Stimulated activated CD4-positive, alpha-beta T cell treated with anti-CD3 and anti-CD28 coated beads, TNF-alpha, amount 100 ng/mL, for 4 hours (primary cell): ENCODE results near the gene MAGEA9.
"Not testable (repeated sequence)": the region's sequence is repeated elsewhere in the genome, so short reads cannot be mapped to it uniquely, and the experiment has no call there.

ENCODE experiments used
- DNase-seq, 3 experiments: peaks; one replicate each; pipeline ENCODE4 v3.0.0-alpha.2; 2020; ENCODE audit warnings: low read depth in 3 of 3

Gene MAGEA9, protein sequence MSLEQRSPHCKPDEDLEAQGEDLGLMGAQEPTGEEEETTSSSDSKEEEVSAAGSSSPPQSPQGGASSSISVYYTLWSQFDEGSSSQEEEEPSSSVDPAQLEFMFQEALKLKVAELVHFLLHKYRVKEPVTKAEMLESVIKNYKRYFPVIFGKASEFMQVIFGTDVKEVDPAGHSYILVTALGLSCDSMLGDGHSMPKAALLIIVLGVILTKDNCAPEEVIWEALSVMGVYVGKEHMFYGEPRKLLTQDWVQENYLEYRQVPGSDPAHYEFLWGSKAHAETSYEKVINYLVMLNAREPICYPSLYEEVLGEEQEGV

DNA sequence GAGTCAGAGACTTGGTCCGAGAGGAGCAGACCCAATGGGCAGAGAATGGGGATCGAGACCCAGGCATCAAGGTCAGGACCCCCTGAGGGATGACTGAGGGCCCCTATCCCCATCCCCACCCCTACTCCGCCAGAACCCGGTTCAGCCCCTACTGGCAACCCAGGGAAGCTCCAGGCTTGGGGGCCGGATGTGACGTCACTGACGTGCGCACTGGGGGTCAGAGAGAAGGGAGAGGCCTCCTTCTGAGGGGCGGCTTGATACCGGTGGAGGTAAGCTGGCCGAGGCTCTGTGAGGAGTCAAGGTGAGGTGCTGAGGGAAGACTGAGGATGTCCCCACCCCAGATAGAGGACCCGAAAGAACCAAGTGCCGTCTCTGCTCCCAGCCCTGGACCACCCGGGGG is at the start of gene MAGEA9:
Gene MAGEA9, plus strand, starts transcription at position 204 of the 400 bp plus-strand sequence. CDS start 4,281 bp downstream, outside the sequence.
- not testable (repeated sequence) for DNase-seq

DNA sequence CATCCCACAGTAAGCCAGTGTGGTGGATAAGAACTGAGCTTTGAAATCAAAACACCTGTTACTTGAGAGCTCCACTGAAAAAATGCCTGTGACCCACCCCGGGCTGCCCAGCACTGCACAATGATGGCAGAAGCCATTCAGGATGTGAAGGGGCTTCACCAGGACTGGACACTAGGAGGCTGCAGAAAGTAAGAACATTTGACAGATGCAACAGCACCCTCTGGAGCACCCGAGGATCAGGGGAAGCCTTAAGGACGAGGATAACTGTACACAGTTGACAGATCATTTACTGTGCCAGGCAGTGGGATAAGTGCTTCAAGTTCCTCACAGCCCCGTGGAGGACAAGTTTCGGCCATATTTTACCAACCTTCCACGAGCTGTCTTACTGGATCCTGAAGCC is 39.5 kb upstream of the MAGEA9 start:
- not testable (repeated sequence) for DNase-seq

DNA sequence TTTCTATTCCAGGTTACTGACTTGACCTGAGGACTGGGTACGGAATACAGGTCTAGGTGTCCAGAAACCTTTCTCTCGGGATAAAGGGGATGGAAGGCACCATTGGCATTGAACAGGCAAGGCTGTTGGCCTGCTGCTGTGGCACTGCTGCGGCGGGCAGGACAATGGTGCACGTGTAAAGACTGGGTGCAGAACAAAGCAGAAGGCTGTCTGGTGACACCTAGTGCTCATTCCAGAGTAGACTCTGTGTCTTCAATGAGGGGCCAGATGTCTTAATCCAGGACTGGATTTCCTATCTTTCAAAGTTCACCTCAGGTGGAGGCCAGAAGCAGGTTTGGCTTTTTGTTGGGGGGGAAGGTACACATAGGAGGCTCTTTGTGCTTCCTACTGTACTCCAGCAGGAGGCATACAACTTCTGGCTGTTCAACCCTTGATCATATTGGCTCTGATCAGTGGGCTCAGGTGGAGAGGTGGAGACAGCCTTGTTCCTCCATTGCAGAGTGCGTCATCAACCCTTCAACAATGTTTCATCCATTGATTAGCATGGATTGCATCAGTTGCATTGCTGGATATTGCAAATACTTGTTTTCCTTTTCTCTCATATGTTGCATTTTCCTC is 35.2 kb upstream of the MAGEA9 start:
- not testable (repeated sequence) for DNase-seq

DNA sequence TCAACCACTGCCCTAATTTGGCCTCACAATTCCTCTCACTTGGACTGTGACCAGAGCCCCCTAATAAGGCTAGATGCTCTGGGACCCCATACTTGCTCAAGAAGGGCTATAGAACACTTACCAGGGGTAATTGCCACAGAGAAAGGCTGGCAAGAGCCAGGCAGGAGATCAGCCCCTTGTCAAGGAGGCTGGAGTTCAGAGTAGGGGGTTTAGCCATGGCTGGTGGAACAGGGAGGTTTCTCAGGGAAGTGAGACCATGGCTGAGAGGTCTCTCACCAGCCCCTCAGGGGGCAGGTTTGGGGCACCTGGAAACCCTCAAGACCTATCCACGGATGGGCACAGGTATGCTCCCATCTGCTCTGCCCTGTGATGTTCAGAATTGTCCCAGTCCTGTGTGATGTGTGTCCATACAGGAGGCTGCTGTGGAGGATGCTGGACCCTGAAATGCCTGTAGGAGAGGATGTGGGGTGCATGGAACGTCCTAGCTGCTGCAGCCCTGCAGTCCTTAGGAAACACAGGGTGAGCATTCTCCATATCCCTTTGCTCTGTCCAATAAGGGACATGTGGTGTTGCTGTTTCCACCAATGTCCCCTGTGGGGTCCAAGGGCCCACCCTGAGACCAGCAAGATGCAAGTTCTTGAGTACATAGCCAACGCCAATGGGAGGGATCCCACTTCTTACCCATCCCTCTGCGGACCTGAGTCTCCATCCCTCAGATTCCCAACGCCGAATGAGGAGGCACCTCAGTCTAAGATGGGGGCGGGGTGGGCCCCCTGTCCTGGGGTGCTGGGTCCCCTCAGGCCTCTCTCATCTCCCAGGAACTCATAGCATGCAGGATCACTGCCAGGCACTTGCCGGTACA is 24.3 kb upstream of the MAGEA9 start:
- no peak for DNase-seq

DNA sequence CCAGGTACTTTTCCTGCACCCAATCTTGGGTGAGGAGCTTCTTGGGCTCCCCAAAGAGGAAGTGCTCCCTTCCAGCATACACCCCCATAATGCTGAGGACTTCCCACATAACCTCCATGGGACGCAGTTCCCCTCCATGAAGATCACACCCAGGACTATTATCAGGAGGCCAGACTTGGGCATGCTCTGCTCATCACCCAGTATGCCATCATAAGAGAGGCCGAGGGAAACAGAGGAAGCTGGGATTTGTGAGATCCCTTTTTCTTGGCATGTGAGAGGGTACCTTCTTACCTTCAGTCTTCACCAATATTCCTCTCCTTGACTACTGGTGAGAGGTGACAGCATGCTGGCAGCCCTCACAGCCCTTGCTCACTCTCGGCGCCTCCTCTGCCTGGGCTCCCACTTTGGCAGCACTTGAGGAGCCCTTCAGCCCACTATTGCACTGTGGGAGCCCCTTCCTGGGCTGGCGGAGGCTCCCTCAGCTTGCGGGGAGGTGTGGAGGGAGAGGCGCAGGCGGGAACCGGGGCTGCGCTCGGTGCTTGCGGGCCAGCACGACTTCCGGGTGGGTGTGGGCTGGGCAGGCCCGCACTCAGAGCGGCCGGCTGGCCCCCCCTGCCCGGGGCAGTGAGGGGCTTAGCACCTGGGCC is 23.5 kb upstream of the MAGEA9 start:
- no peak for DNase-seq

DNA sequence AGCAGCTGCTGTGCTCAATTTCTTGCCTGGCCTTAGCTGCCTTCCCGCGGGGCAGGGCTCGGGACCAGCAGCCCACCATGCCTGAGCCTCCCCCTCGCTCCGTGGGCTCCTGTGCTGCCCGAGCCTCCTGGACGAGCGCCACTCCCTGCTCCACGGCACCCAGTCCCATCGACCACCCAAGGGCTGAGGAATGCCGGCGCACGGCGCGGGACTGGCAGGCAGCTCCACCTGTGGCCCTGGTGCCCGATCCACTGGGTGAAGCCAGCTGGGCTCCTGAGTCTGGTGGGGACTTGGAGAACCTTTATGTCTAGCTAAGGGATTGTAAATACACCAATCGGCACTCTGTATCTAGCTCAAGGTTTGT is 23.0 kb upstream of the MAGEA9 start:
- not testable (repeated sequence) for DNase-seq

DNA sequence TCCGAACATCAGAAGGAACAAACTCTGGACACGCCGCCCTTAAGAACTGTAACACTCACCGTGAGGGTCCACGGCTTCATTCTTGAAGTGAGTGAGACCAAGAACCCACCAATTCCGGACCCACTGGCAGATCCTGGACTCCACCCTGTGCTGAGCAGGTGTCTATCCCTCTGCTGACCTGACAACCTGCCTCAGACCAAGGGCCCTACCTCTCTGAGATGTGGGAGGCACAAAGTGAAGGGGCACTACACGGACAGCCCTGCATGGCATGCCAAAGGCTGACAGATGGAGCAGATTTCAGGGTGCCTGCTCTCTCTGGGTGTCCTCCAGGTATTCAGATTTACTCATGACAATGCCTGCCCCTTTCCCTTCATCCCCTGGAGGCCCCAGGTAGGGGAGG is 21.9 kb upstream of the MAGEA9 start:
- no peak for DNase-seq

DNA sequence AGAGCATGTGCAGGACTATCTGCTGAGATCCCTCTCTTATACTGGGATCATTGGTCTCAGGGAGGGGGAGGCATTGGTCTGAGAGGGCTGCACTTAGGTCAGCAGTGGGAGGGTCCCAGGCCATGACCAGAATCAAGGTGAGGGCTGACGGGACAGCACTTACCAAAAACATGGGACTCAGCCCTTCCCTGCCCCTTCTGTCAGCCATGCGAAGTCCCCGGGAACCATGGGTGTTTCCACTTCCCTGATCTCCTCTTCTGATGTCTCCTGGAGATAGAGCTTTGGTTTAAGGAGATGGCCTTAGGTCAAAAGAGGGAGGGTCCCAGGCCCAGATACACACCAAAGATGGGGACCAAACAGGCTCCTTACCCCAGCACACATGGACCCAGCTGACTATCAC is 20.8 kb upstream of the MAGEA9 start:
- no peak for DNase-seq

DNA sequence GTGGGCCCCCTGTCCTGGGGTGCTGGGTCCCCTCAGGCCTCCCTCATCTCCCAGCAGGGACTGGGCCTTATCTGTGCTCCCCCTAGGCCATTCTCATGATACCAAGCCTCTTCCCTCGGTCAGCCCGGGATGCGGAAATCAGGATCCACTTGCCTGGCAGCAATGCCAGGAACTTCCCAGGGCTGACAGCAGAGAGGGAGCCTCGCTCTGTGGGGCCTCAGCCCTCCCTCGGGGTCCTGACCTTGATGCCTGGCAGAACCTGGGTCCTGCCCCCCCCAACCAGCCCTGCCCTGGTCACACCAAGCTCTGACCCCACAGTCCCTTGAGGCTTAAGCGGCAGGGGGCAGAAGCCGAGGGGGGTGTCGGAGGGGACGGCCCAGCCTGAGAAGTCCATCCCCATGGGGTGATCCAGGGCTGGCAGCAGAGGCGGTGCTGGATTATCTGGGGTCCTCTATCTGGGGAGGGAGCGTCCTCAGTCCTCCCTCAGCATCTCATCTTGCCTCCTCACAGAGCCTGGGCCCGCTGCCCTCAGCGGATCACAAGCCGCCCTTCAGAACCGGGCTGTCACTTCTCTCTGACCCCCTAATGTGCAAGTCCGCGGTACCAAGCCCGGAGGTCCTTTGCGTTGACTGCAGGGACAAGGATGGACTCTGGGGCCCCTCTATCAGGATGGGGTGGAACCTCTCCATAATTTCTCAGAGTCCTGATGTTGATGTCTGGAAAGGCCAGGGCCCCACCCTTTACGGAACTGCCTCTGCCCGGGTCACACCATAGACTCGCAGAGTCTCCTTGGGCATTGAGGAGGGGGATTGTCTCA is 19.7 kb upstream of the MAGEA9 start:
- DNase-seq: not testable (repeated sequence)

DNA sequence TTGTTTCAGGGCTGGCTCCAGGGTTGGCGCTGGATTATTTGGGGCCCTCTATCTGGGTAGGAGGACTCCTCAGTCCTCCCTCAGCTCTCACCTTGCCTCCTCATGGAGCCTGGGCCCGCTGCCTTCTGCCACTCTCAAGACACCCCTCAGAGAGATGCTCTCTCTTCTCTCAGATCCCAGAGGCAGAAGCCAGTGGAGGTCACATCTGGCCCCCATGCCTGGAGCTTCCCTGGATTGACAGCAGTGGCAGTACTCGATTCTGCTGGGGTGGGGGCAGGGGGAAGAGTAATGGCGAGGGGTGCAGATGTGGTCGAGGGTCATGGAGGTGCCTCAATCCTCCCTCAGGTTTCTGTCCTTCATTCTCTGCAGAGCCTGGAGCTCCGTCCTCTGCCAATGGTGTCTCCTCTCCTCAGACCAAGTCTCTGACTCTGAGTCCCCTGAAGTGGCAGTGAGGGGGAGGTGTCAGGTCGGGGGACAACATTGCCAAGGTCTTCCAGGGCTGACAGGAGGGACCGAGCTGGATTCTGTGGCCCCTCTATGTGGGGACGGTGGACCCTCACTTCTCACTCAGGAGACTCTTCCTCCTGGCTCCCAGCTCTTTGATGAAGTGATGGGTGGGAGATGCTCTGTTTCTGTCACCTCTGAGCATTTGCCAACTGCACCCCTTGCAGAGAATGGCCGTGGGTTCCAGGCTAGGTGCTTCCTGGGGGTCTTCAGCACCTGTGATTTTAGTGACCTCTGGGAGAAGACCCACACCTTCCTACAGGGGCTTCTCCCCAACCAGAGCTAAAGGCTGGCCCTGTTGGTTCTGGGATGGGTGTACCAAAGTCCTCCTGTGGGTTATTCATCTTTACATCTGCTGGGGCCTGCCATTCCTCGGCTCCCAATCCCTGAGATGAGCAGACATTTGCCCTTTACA is 18.8 kb upstream of the MAGEA9 start:
- DNase-seq: no peak

DNA sequence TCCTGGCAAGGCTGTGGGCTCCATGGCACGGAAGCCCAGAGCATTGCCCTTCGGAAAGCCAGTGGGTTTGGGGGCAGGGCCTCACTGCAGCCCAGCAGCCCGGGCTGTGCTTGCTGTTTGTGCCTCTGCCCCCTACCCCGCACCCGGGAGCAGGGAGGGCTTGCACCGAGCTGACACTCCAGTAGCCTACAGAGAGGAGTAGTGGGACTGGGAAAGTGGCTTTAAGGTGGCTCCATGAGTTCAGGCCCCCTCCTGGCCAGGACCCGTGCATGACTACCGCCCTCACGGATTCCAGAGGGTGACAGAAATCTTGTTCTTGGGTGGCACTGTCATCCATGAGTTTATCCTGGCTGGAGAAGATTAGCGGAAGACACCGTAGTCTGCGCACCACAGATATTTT is 11.4 kb upstream of the MAGEA9 start:
- not testable (repeated sequence) for DNase-seq

DNA sequence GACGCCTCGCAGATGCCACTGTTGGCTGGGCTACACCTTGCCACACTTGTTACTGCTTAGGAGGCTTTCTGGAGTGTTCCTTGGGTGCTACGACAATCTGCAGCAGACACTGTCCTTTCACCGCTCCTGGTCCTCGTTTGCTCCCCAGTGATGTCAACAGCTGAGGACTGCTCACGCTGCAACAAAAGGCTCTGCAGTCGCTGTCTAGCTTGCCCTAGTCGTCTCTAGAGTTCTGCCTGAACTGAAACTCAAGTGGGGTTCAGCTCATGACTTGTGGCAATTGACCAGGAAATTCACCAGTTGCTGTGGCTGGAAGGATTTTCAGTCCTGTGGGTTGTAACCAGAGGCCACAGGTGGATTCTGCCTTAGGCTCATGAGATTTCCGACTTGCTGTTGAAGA is 8.7 kb upstream of the MAGEA9 start:
- not testable (repeated sequence) for DNase-seq

DNA sequence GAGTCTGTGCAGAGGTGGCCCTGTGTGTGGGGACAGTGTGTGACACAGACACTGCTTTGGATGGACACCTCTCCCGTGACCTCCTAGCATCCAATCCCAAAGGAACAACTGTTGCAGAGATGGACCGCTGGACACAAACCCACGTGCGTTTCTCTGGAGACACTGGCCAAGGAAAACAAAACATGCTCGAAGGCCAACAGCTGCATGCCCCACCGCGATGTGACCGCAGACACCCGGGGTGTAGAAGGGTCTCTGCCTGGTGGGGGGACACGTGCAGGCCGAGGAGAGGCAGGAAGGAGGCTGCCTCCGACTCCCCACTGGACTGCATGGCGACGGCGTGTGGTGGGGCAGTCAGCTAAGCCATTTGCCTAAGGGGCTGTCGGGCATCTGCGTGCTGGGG is 8.0 kb upstream of the MAGEA9 start, which contains the start of gene HSFX1:
Gene HSFX1, plus strand, starts transcription at position 301 of the 400 bp plus-strand sequence. CDS start 614 bp downstream, outside the sequence.
- not testable (repeated sequence) for DNase-seq

DNA sequence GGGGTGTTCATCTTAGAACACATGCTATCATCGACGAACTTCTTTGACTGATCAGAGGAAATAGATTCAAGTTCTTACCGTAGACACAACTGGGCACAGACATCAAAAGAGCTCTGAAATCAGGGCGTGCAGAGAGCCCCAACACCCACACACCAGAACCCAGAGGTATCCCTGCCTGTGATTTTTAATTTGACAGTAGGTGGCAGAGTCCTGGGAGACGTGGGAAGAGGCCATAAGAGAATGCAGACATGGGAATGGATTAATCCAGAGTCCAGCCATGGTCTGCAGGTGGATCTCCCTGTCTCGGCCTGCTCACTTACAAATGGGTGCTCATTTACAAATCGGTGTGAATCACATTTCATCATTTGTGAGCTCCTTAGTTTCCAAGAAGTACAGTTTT is 3.7 kb upstream of the MAGEA9 start:
- DNase-seq: not testable (repeated sequence)

DNA sequence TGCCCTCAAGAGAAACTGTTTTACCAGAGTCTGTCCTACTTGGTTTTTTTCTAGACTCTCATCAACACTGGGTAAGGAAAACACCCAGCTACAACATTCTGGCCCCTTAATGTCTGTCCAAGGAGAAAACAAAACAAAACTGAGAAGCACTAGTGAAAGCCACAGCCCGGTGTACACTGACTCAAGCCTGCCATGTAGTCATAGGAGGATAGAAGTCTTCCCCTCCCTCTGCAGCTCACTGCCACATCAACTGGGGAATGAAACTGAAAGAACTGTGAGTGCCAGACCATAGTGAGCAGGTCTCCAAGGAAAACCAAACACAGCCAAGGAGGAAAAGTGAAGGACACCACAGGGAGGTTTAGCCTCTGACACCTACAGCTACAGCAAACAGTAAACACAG is 13.8 kb downstream of the MAGEA9 start:
- DNase-seq: not testable (repeated sequence)

DNA sequence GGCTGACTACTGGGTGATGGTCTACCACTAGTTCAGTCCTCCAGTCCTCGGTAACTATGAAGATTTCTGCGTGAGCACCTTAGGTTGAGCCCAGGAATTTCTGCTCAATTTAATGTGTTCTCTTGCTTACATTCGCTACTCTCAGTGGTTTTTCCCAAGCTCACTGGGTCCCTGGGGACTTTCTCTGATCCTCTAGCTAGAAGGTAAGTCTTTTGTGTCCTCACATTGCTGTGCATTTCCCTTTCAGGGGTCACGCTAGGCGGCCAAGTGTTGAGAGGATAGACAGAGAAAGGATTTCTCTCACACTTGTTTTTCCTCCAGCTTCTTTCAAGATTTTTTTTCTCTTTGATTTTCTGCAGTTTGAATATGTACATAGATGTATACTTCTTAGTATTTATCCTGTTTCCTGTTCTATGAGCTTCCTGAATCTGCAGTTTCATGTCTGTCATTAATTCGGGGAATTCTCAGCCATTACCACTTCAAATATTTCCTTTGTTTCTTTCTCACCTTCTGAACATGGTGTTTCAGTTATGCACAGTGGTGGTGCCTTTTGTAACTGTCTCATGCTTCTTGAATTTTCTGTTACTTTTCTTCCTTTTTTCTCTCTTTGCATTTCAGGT is 17.5 kb downstream of the MAGEA9 start:
- DNase-seq: no peak

DNA sequence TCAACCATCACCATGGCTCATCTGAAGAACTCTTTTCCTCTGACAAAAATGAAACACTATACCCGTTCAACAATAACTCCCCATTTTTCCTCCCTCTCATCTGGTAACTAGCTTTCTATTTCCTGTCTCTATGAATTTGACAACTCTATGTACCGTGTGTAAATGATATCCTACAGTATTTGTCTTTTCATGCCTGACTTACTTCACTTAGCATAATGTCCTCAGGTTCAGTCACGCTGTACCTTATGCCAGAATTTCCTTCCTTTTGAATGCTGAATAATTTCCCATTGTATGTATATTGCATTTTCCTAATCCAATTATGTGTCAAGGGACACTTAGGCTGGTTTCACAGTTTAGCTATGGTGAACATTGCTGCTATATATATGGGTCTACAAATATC is 18.2 kb downstream of the MAGEA9 start:
- no peak for DNase-seq

DNA sequence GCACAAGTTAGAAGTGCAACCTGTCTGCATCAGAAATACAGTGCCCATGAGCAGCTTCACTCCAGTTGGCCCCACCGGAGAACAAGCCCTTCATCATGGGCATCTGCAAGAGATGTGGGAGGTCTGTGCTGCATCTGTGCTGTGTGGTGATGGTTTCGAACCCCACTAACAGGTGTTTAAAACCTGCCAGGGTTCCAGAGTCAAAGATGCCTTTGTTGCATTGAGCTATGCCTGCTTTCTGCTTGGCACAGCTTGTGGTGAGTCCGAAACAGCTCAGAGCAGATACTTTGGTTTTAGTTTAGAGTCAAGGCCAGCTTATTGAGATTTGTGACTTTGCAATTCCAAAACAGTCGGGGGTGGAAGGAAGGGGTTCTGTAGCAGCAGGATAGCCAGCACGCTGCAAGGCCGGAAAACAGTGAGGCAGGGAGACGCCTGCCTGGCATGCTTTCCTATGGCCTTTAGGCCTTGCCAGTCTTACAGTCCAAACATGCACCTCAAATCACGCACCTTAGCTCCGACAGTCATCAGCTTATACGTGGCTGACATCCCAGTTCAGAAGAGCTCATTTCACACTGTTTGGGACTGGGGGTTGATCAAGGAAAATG is 21.8 kb downstream of the MAGEA9 start:
- no peak for DNase-seq

DNA sequence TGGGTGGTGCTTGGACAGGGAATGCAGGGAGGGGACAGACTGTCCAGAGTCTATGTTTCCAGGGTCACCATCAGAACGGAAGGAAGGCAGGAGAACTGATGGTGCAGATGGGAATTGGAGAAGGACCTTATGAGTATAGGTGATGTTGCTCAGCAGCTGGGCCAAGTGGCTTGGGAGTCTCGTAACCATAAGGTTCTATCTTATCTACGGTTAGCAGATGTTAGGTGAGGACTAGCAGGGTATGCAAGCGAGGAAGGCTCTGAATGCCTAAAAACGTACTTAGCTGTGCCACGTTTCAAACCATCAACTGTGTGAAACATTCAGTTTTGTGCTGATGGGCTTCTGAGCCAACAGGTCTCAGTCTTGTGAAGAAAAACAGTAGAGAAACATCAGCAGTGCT is 22.4 kb downstream of the MAGEA9 start:
- no peak for DNase-seq
